Measurements from ENCODE around the gene USP7.

The USP7 gene

GRCh38 chr16:8953064-8953463, 10.6 kb downstream of the USP7 start:
- peaks cover 14% of the 10 kb centered on the region; the same call in 1 of the 2 replicates for H3K4me1 ChIP-seq
- no peak for DNase-seq (ENCODE audit: low spot score in 2 of 2)
- H3K9me3 ChIP-seq = no peaks in the 10 kb centered on the region
- in situ Hi-C loops (cut with MboI; ENCODE audit: low sequenced_read_pairs) = no loop called here
- no peaks in the 10 kb centered on the region for H3K27me3 ChIP-seq (ENCODE audit: low read depth)
- H3K36me3 ChIP-seq (replicated peaks) = no peaks in the 10 kb centered on the region
- no peak overlapping the region for H3K4me3 ChIP-seq

GRCh38 chr16:8952281-8952751, 11.4 kb downstream of the USP7 start:
- Histone ChIP-seq H3K9me3 (no peaks in the 10 kb centered on the region), H3K36me3 (replicated peaks) (no peaks in the 10 kb centered on the region), H3K27me3 (ENCODE audit: low read depth) (no peaks in the 10 kb centered on the region), H3K4me1 (peaks cover 14% of the 10 kb centered on the region; the same call in 1 of the 2 replicates), H3K4me3 (no peak overlapping the region)
- DNase-seq (ENCODE audit: low spot score in 2 of 2) = no peak
- in situ Hi-C loops (cut with MboI; ENCODE audit: low sequenced_read_pairs) = no loop called here

- Histone ChIP-seq H3K27me3 (ENCODE audit: low read depth) (no peaks in the 10 kb centered on the region), H3K9me3 (no peaks in the 10 kb centered on the region), H3K4me1 (peaks cover 18% of the 10 kb centered on the region), H3K36me3 (replicated peaks) (no peaks in the 10 kb centered on the region), H3K4me3 (no peak overlapping the region)
- in situ Hi-C loops (cut with MboI; ENCODE audit: low sequenced_read_pairs) = no loop called here
- no peak for DNase-seq (ENCODE audit: low spot score in 2 of 2)
Measured at GRCh38 chr16:8951447-8952280, 12.0 kb downstream of the USP7 start.

GRCh38 chr16:8950580-8951077, 13.1 kb downstream of the USP7 start:
- in situ Hi-C loops (cut with MboI; ENCODE audit: low sequenced_read_pairs) = no loop called here
- Histone ChIP-seq H3K4me1 (peaks cover 28% of the 10 kb centered on the region), H3K27me3 (ENCODE audit: low read depth) (no peaks in the 10 kb centered on the region), H3K36me3 (replicated peaks) (no peaks in the 10 kb centered on the region), H3K4me3 (no peak overlapping the region), H3K9me3 (no peaks in the 10 kb centered on the region)
- no peak for DNase-seq (ENCODE audit: low spot score in 2 of 2)

- no peak overlapping the region for H3K4me3 ChIP-seq
- in situ Hi-C loops (cut with MboI; ENCODE audit: low sequenced_read_pairs) = no loop called here
- no peak for DNase-seq (ENCODE audit: low spot score in 2 of 2)
- no peaks in the 10 kb centered on the region for H3K9me3 ChIP-seq
- H3K36me3 ChIP-seq (replicated peaks) = no peaks in the 10 kb centered on the region
- H3K27me3 ChIP-seq (ENCODE audit: low read depth) = no peaks in the 10 kb centered on the region
- H3K4me1 ChIP-seq = peaks cover 29% of the 10 kb centered on the region
Measured at GRCh38 chr16:8949536-8950418, 13.9 kb downstream of the USP7 start.

- DNase-seq (ENCODE audit: low spot score in 2 of 2) = no peak
- no peaks in the 10 kb centered on the region for H3K27me3 ChIP-seq (ENCODE audit: low read depth)
- no peak overlapping the region for H3K4me3 ChIP-seq
- no peaks in the 10 kb centered on the region for H3K9me3 ChIP-seq
- in situ Hi-C loops (cut with MboI; ENCODE audit: low sequenced_read_pairs) = no loop called here
- H3K36me3 ChIP-seq (replicated peaks) = no peaks in the 10 kb centered on the region
- peaks cover 29% of the 10 kb centered on the region for H3K4me1 ChIP-seq
Measured at GRCh38 chr16:8948831-8949230, 14.9 kb downstream of the USP7 start.

GRCh38 chr16:8948069-8948593, 15.6 kb downstream of the USP7 start:
- H3K27me3 ChIP-seq (ENCODE audit: low read depth) = no peaks in the 10 kb centered on the region
- H3K36me3 ChIP-seq (replicated peaks) = no peaks in the 10 kb centered on the region
- no peak for DNase-seq (ENCODE audit: low spot score in 2 of 2)
- peaks cover 29% of the 10 kb centered on the region for H3K4me1 ChIP-seq
- in situ Hi-C loops (cut with MboI; ENCODE audit: low sequenced_read_pairs) = no loop called here
- no peaks in the 10 kb centered on the region for H3K9me3 ChIP-seq
- no peak overlapping the region for H3K4me3 ChIP-seq

- H3K27me3 ChIP-seq (ENCODE audit: low read depth) = no peaks in the 10 kb centered on the region
- H3K9me3 ChIP-seq = no peaks in the 10 kb centered on the region
- H3K36me3 ChIP-seq (replicated peaks) = no peaks in the 10 kb centered on the region
- in situ Hi-C loops (cut with MboI; ENCODE audit: low sequenced_read_pairs) = no loop called here
- no peak overlapping the region for H3K4me3 ChIP-seq
- peaks cover 25% of the 10 kb centered on the region for H3K4me1 ChIP-seq
- no peak for DNase-seq (ENCODE audit: low spot score in 2 of 2)
Measured at GRCh38 chr16:8946544-8946943, 17.2 kb downstream of the USP7 start.

- peaks cover 25% of the 10 kb centered on the region for H3K4me1 ChIP-seq
- no peak overlapping the region for H3K4me3 ChIP-seq
- peak in 1 of 2 experiments; percentile 56 for DNase-seq (ENCODE audit: low spot score in 2 of 2)
- H3K27me3 ChIP-seq (ENCODE audit: low read depth) = no peaks in the 10 kb centered on the region
- H3K9me3 ChIP-seq = no peaks in the 10 kb centered on the region
- in situ Hi-C loops (cut with MboI; ENCODE audit: low sequenced_read_pairs) = no loop called here
- H3K36me3 ChIP-seq (replicated peaks) = no peaks in the 10 kb centered on the region
Measured at GRCh38 chr16:8945626-8946296, 17.9 kb downstream of the USP7 start.

GRCh38 chr16:8943966-8944759, 19.5 kb downstream of the USP7 start:
- no peaks in the 10 kb centered on the region for H3K9me3 ChIP-seq
- in situ Hi-C loops (cut with MboI; ENCODE audit: low sequenced_read_pairs) = no loop called here
- no peak overlapping the region for H3K4me3 ChIP-seq
- peaks cover 3% of the 10 kb centered on the region; the same call in 1 of the 2 replicates for H3K36me3 ChIP-seq (replicated peaks)
- no peaks in the 10 kb centered on the region for H3K27me3 ChIP-seq (ENCODE audit: low read depth)
- DNase-seq (ENCODE audit: low spot score in 2 of 2) = no peak
- peaks cover 18% of the 10 kb centered on the region for H3K4me1 ChIP-seq

GRCh38 chr16:8943001-8943763, 20.5 kb downstream of the USP7 start:
- in situ Hi-C loops (cut with MboI; ENCODE audit: low sequenced_read_pairs) = no loop called here
- no peak overlapping the region for H3K4me3 ChIP-seq
- H3K4me1 ChIP-seq = peaks cover 14% of the 10 kb centered on the region
- DNase-seq (ENCODE audit: low spot score in 2 of 2) = no peak
- H3K36me3 ChIP-seq (replicated peaks) = peaks cover 4% of the 10 kb centered on the region; the same call in 1 of the 2 replicates
- H3K27me3 ChIP-seq (ENCODE audit: low read depth) = no peaks in the 10 kb centered on the region
- no peaks in the 10 kb centered on the region for H3K9me3 ChIP-seq

GRCh38 chr16:8941718-8942344, 21.9 kb downstream of the USP7 start:
- Histone ChIP-seq H3K4me3 (no peak overlapping the region), H3K9me3 (no peaks in the 10 kb centered on the region), H3K4me1 (peaks cover 12% of the 10 kb centered on the region), H3K27me3 (ENCODE audit: low read depth) (no peaks in the 10 kb centered on the region), H3K36me3 (replicated peaks) (peaks cover 4% of the 10 kb centered on the region; the same call in 1 of the 2 replicates)
- in situ Hi-C loops (cut with MboI; ENCODE audit: low sequenced_read_pairs) = no loop called here
- DNase-seq (ENCODE audit: low spot score in 2 of 2) = no peak
